Activated CD8-positive, alpha-beta memory T cell treated with anti-CD3 and anti-CD28 coated beads for 1 hour (primary cell): ENCODE data around the gene ARL8B.
"Not testable (repeated sequence)": the region's sequence is repeated elsewhere in the genome, so short reads cannot be mapped to it uniquely, and the experiment has no call there.

Experiments used
- DNase-seq, 2 donors: peaks; one replicate each; pipeline ENCODE4 v3.0.0-alpha.2; 2020; ENCODE audit warnings: low read depth in 1 of 2; ENCODE audit errors: extremely low read depth in 1 of 2

Gene ARL8B

DNA sequence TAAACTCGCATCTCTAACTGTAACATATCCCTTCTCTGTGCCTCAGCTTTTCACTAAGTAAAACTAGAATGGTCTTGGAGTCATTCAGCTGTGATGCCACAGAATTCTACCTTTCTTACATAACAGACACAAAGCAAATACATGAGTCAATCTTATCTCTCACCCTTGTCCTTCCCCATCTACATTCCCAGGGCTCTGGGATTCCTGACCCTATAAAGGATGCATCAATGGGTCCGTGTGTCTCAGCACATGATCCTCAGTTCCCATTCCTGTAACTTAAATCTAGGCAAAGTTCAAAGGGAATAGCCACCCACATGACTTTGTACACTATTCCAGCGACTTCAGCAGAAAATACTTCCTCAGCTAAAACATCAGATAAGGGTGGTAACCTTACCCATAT lies 11.8 kb upstream of the ARL8B start:
- no peak for DNase-seq

DNA sequence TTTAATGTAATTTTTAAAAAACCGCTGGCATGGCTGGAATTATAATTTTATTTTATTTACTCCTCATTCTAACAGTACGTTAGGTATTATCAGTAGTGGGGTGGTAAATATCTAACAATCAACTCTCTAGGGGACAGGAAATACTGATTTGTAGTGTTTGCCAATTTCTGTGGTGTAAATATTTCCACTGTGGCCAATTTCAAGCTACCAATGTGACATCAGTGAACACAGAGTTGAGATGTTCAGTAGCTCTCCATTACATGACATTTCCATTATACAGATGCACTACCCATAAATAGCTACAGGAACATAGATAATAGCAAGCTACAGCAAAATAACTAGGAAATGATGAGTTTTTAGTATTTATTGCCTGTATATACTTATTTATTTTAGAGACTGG lies 10.0 kb upstream of the ARL8B start:
- DNase-seq: no peak

DNA sequence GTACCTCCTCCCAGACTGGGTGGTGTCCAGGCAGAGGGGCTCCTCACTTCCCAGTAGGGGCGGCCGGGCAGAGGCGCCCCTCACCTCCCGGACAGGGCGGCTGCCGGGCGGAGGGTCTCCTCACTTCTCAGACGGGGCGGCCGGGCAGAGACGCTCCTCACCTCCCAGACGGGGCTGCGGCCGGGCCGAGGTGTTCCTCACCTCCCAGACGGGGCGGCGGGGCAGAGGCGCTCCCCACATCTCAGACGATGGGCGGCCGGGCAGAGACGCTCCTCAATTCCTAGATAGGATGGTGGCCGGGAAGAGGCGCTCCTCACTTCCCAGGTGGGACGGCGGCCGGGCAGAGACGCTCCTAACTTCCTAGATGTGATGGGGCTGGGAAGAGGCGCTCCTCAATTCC lies 8.4 kb upstream of the ARL8B start:
- not testable (repeated sequence) for DNase-seq

DNA sequence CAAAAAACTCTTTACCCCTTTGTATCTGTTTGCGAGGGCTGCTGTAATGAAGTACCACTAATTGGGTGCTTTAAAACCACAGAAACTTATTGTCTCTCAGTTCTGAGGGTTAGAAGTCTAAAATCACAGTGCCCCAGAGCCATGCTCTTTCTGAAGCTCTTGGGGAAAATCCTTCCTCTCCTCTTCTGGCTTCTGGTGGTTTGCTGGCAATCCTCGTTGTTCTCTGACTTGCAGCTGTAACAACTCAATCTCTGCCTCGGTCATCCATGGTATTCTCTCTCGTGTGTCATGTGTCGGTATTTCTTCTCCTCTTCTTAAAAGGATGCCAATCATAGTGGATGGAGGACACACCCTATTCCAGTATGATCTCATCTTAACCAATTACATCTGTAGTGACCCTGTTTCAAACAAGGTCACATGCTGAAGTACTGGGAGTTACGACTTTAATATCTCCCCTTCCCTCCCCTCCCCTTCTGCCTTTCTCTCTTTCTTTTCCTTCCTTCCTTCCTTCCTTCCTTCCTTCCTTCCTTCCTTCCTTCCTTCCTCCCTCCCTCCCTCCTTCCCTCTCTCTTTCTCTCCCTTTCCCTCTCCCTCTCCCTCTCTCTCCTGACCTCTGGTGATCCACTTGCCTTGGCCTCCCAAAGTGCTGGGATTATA lies 6.5 kb upstream of the ARL8B start:
- no peak for DNase-seq

DNA sequence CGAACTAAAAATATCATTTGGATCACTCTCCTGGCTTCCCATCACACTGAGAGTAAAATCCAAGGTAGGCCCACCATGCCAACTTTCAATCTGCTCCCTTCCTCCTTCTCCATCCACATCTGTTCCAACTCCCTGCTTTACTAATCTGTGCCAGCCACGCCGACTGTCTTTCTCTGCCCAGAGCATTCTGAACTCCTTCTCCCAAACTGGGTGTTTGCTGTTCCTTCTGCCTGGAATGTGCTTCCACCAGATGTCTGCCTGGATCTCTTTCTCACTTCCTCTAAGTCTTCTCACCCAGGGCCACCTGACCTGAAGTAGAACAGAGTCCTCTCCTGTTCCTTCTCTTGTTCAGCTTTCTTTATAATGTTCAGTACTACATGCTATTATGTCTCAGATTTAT lies 5.6 kb upstream of the ARL8B start:
- DNase-seq: no peak

DNA sequence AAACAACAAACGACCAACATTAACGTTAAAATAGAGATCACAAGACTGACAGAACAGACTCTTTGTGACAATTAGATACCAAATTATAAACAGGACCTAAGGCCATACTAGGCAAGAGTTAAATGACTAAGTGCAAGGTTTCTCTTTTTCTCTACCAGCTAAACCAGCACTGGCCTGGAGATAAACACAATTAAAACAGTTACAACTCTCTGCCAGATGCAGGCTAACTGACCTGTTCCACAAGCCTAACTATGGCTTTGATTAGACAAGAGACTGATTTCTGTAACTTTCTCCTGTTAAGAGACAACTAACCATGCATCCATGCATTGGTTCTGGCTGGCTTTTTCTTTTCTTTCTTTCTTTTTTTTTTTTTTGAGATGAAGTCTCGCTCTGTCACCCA lies 1.6 kb upstream of the ARL8B start:
- DNase-seq: no peak

DNA sequence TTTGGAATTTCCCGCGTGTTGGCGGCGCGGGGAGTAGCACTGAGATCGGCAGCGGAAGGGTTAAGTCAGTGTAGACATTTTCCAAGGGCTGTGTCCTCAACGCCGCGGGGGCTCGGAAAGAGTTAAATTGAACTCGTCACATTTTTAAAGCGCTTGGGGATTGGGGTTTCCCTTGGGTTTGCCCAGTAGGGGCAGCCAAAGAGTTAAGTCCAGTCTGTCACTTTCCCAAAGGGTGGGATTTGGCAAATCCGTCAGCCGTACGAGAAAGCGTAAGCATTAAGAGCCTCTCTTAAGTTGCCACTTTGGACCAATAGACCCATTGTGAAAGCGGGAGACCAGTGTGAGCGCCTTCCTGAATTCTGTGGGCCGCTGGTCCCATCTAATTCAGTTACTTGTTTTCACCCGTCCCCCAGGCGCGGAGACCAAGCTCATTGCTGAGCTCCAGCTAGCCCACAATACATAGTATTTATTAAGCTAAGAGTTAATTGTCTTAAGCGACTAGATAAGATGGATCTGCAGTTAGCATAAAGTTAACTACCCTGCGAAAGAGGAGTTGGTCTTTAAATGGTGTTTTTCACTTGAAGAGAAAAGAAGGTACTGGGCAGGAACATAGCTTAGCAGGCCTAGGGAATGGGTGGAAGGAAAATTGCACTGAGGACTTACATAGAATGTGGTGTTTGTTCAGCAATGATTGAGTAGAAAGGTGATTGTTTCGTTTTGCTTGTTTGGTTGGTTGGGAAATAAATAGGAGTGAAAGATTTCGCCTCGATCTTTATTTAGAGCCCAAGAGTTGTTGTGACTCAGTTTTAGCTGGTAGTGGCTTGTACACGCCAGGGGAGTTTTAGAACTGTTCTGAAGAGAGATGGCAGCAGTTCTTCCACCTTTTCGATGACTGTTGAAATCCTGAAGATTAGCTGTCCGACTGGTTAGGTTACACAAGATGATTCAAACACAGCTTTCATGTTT lies 932 bp downstream of the ARL8B start:
- DNase-seq: no peak

DNA sequence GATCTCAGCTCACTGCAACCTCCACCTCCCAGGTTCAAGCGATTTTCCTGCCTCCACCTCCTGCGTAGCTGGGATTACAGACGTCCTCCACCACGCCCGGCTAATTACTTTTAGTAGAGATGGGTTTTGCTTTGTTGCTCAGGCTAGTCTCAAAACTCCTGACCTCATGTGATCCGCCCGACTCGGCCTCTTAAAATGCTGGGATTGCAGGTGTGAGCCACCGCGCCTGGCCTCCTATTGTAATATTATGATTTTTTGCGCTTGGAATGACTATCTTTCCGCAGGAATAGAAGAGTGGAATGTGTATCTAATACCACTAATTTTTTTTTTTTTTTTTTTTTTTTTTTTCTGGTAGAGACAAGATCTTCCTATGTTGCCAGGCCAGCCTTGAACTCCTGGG lies 1.8 kb downstream of the ARL8B start:
- DNase-seq: no peak

DNA sequence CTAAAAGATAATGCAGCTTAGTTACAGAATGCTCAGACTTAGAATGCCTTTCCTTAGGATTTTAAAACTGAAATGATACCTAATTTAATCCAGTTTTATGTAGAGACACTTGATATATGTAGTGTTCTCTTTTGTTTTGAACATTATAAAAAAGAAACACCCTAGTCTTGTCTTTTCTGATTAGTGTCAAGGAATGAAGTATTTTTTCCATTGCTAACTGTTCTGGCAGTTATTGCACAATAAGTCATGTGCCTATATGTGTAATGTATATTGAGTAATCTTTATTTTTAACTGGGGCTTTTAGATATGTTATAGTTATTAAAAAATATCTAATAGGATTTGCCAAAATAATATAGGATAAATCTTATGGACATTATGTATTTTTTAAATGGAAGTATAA lies 4.5 kb downstream of the ARL8B start:
- DNase-seq: no peak

DNA sequence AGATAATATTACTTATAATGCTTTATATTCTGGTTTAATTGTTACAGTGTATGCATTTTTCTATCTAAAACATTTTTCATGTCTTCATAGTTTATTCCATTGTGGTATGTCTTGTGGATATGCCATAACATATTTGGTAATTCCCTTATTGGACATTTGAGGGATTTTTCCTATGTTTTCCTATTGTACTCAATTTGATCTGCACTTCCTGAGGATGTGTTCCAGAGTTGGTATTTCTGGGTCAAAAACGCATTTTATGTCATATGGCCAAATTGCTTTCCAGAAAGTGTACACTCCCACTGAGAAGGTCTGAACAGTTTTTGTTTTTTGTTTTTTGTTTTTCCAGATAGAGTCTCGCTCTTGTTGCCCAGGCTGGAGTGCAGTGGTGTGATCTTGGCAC lies 6.8 kb downstream of the ARL8B start:
- no peak for DNase-seq

DNA sequence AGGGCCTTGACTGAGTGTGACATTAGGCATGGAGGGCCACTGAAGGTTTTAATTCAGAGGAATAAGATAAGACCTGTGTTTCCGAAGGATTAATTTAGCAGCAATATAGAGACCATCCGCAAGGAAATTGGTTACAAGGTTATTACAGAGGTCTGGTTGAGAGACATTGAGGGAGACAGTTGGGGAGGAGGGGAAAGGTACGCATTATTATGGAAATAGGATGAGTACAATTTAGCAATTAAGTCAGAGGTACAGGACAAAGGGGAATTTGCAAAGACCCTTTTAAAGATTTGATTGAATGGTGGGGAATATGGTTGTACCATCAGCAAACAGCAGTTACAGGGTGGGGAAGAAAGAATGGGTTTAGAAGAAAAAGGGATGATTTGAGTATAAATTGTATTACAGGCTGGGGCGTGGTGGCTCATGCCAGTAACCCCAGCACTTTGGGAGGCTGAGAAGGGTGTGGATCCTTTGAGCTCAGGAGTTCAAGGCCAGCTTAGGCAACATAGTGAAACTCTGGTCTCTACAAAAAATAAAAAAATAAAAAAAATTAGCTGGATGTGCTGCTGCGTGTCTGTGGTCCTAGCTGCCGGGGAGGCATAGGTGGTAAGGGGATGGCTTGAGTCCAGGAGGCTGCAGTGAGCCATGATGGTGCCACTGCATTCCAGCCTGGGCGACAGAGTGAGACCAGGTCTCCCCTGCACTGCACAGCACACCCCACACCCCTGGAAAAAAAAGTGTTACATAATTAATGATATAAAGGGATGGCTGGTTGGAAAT lies 11.3 kb downstream of the ARL8B start:
- no peak for DNase-seq

DNA sequence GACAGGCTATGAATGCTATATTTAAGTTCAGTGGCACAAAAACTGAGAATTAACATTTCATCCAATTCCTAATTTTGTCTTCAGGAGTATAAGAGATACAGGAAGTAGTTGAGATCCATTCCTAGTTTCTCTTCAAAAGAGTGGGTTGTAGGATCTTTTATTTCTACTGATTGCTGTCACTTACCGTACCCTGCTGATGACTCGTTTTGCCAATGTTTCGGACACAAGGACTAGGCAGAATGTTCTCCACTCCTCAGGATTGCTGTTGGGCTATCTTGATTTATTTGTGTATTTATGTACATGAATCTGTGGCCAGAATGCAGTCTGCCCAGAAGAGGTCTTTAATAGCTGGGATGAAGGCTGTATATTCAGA lies 11.9 kb downstream of the ARL8B start:
- DNase-seq: no peak

DNA sequence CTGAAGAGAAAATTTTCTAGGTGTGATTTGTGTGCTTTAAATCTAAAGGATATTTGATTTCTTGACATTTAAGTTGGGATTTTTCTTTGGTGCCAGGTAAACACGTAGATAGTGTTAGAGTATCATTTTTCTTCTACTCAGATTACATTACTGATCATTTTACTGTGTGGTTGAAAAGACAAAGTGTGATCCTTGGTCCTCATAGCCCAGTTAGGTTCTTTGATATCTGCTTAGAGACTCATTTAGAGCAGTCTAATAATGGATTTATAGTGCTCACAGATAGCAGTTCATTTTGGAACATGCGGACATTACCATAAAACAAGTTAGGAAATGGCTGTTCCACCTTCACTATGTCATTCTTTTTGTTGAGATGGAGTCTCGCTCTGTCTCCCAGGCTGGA lies 12.4 kb downstream of the ARL8B start:
- DNase-seq: no peak

DNA sequence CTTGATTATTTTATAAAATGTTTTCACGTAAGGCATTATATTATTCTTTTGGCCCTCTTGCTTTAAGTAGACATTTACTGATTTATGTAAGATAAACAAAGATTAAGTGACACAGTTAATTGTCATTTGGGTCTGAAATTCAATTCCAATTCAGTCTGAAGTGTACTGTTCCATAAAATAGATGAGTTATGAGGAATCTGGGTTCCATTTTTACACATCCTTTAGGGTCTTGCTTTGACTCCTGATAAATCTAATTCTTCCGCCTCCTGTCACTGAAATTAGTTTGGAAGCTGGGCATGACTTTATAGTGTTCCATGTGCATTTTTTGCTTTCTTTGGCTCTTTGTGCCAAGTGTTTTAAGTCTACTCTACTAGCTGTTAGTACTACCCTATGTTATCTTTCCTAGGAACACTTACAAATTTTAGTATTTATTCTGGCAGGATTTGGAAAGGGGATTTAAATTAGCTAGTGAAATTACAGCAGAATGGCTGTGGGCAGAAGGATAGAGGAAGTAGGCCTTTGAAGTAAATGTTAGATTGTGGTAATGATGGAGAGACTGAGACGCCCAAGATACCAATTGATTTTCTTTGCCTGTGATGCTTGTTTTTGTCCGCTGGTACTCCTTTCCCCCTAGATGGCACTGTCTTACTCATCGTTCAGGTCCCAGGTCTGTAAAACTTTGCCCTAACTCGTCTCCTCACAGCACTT lies 14.3 kb downstream of the ARL8B start:
- peak in 1 of 2 donors; percentile 5 for DNase-seq

DNA sequence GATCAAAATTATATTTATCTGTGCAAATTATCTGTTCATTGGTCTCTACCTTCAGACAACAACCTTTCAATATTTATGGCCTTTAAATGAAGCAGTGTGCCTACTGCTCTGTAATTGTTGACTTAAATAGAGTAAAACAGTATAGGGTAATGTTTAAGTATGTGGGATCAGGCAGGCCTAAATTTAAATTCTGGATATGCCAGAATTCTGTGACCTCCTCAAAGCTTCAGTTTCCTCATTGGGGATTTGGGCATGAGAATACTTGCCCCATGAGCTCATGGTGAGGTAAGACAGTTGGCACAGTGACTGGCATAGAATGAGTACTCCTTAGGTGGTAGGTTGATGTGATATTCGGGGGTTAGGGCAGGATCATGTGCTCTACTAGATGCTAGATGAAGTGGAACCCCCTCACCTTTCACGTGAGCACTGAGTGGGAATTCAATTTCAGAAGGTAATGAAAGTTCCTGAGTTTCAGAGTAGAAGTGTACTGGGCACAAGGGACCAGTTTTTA lies 14.9 kb downstream of the ARL8B start:
- DNase-seq: no peak

DNA sequence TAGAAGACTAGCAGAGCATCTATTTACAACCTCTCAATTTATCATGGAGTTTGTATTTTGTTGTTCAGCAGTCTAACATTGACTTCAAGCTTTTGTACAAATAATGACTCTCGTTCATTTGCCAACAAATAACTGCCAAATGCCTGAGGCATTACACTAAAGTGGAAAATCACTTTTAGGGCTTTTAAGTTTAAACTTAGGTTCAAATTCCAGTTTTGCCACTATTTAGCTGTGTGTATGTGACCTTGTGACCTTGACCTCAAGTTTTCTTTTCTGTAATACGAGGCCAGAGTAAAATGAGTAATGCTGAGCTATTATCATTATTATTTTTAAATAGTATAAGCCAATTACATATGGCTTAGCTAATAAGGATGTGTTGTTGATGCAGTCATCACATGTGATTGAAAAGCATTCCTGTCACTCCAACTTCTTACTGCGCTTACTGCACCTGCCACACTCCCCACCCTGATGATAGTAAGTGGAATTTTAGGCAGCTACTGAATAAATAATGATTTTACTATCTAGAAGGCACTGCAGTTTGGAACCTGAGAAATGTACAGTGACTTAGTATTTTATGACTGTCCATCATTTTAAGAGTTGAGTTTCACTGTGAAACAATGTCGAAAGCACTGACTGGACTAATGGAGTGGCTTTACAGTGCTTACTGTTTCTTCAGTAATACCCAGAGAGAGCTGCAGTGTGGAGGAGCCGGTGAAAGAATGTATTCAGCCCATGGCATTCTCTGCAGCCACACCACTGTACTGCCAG lies 16.3 kb downstream of the ARL8B start:
- DNase-seq: no peak

DNA sequence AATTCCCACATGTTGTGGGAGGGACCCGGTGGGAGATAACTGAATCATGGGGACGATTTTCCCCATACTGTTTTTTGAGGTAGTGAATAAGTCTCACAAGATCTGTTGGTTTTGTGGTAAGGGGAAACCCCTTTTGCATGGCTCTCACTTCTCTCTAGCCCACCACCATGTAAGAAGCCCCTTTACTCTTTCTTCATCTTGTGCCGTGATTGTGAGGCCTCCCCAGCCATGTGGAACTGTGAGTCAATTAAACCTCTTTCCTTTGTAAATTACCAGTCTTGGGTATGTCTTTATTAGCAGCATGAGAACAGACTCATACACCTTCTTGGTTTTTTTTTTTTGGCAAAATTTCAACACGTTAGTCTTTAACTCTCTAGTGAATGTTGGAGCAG lies 18.1 kb downstream of the ARL8B start:
- no peak for DNase-seq

DNA sequence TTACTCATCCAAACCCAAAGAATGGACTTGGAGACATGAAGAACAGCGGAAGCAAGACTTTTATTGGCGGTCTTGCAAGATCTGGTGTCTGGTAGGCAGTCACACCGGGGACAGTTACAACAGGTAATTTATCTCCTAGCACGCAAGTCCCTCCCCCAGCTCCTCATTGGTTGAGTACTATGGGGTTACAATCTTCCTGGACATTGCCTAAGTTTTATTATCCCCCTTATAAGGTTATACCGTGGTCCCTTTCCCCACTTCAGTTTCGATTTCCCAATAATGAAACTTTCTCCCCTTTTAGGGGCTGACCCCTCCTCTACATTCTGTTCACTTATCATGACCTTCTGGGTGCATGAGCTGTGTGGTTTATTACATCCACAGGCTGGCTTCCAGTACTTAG lies 18.7 kb downstream of the ARL8B start:
- no peak for DNase-seq

DNA sequence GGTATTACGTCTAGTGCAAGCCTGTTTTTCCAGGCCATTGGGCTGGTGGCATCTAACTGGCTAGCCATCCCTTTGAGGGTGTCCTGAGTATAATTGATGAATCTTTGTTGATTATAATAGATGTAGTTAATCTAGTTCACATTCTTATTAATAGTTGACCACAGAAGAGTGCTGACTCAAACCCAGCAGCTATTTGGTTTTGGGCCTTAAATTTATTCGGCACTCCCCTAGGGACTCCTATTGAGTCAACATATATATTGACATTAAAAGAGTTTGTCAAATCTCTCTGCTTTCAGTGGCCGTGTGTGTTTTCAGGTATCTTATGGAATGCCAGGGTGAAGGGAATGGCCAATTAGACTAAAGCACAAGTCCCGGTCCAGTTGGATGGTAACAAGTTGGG lies 19.7 kb downstream of the ARL8B start:
- no peak for DNase-seq

DNA sequence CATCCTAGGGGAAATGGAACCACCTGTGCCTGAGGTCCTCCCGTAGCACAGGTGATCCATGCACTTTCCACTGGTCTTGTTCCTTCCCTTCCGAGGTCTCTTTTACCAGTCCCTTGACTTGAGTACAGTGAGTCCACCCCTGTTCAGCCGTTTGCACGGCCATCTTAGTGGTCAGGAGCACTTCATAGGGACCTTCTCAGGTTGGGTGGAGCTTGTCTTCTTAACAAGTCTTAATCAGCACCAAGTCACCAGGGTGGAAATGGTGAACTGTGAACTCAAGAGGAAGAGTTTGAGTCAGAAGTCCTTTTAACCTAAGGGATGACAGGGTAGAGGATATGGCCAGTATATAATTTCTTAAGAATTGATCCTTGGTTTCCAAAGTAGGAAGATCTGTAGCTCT lies 21.4 kb downstream of the ARL8B start:
- DNase-seq: no peak
